Sigmoid colon (tissue), 7 donors: ENCODE results near the gene CDK11A. TPM values are rescaled to one million over a fixed set of nuclear protein-coding genes. Genes with fewer than 3 reads are reported as not detected.
"Not testable (repeated sequence)": the region's sequence is repeated elsewhere in the genome, so short reads cannot be mapped to it uniquely, and the experiment has no call there.

Source experiments
- DNase-seq: peaks from one replicate; pipeline ENCODE4 v3.0.0-alpha.2; 2019
- H3K27ac ChIP-seq, 4 donors: fragments of 200-600 bp; sonication (generic); one replicate each; pipeline ENCODE4 v1.5.1; 2016 to 2019; ENCODE audit warnings: mild to moderate bottlenecking in 1 of 4
- H3K27me3 ChIP-seq, 3 donors: fragments of 200-600 bp; sonication (generic); one replicate each; pipeline ENCODE4 v1.5.1; 2019; ENCODE audit warnings: mild to moderate bottlenecking in 1 of 3
- H3K36me3 ChIP-seq, 4 donors: fragments of 200-600 bp; sonication (generic); one replicate each; pipeline ENCODE4 v1.5.1; 2016 to 2019
- H3K4me1 ChIP-seq, 4 donors: fragments of 200-600 bp; sonication (generic); one replicate each; pipeline ENCODE4 v1.5.1; 2017 to 2019
- H3K4me3 ChIP-seq, 4 donors: fragments of 200-600 bp; sonication (generic); one replicate each; pipeline ENCODE4 v1.5.1; 2017 to 2019; ENCODE audit warnings: mild to moderate bottlenecking in 2 of 4, moderate library complexity in 1 of 4
- H3K9me3 ChIP-seq, 4 donors: fragments of 200-600 bp in 3 of 4; sonication (generic) in 3 of 4; one replicate each; pipeline versions ENCODE4 v1.5.1 to v1.6.1; 2013 to 2019
- CTCF ChIP-seq, 4 experiments: fragments of 450-650 bp in 3 of 4; fragments of 200-600 bp in 1 of 4; IDR thresholded peaks; one replicate each; pipeline ENCODE4 v1.5.1; 2016 to 2019; ENCODE audit warnings: antibody characterized with exemption in 4 of 4, mild to moderate bottlenecking in 3 of 4, moderate library complexity in 2 of 4
- POLR2AphosphoS5 ChIP-seq, 4 donors: sonication (generic); formaldehyde crosslinking; IDR thresholded peaks; one replicate each; pipeline ENCODE4 v1.6.1; 2017; ENCODE audit warnings: antibody characterized with exemption in 4 of 4
- WGBS, 2 donors: extraction: QIAGEN DNeasy Blood & Tissue Kit; methylation state at CpG; one replicate each; pipeline ENCODE4 v1.1.7; 2013; 5-methylcytosine and 5-hydroxymethylcytosine counted together
- intact Hi-C: fragments of 100-400 bp; cut with DNase I; formaldehyde crosslinking; loops from one replicate; pipeline ENCODE4 v1.15.1; 2023
- polyA plus RNA-seq, 3 donors: library from polyadenylated mRNA; stranded (reverse); fragments of 200-250 nt; gene quantifications; one replicate each; pipeline ENCODE4 v1.2.3, GENCODE V29; 2013
- total RNA-seq, 4 donors: library from RNA; depleted of rRNA; stranded (reverse); fragments of >200 nt; gene quantifications; one replicate each; pipeline ENCODE4 v1.1.0, GENCODE V29; 2016
- donor health status: healthy with polysubstance abuse.
- donor health status: Bipolar disorder and iron deficiency.
- donor health status: healthy.

CDK11A gene
- total and polyA plus RNA-seq, 7 donors, result 19.8 to 53.7 (median 33.5) TPM

DNA sequence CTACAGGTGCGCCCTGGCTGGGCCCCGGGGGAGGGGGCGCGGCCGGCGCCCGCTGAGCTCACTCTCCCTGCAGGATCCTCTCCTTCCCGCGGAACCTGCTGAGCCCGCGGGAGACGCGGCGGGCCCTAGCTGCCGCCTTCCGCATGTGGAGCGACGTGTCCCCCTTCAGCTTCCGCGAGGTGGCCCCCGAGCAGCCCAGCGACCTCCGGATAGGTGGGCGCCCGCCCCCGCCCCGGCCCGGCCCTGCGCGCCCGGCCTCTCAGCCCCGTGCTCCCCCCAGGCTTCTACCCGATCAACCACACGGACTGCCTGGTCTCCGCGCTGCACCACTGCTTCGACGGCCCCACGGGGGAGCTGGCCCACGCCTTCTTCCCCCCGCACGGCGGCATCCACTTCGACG lies 24.1 kb downstream of the CDK11A start:
- no CpG with 5 or more reads among the region's 45 CpGs for WGBS, 2 donors
- H3K27me3 ChIP-seq, H3K27ac ChIP-seq, H3K4me1 ChIP-seq, DNase-seq, intact Hi-C loops, H3K4me3 ChIP-seq, H3K9me3 ChIP-seq: not testable (repeated sequence)
- H3K36me3 ChIP-seq, result peaks cover 8 to 15% (median 9%) of the 10 kb centered on the region in 4 donors

DNA sequence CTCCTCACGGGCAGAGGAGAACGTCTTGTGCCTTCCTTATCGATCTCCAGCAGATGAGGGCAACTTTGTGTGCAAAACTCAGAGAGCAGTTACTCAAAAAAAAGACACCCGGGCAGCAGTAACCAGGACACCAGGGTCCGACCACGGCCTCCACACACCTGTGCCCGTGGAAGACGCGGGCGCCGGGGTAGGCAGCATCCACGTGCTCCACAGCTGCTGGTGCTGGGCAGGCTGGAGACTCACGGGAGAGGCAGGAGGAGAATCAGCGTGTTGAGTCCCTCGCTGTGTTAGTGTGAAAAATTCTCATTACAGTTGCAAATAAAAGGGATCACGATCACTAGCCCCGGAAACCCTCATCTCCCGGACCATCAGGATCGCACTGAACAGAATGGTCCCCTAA lies 25.1 kb downstream of the CDK11A start:
- DNase-seq, result peak; percentile 14

GRCh38 chr1:1697358-1698183 lies 26.6 kb downstream of the CDK11A start:
- peak; percentile 58 for DNase-seq
- intact Hi-C loops, H3K4me3 ChIP-seq, H3K36me3 ChIP-seq, H3K27ac ChIP-seq, H3K27me3 ChIP-seq, H3K9me3 ChIP-seq: not testable (repeated sequence)
- peaks cover 0 to 10% (median 1%) of the 10 kb centered on the region in 4 donors for H3K4me1 ChIP-seq
- WGBS, 2 donors, result 76 to 79% methylated on average over 21 of the region's 26 CpGs

More for the DNA sequence above, 25.1 kb downstream of the CDK11A start:
- H3K4me3 ChIP-seq, H3K27me3 ChIP-seq, H3K4me1 ChIP-seq, H3K9me3 ChIP-seq, H3K27ac ChIP-seq, intact Hi-C loops, H3K36me3 ChIP-seq: not testable (repeated sequence)
- 94 to 96% methylated on average over 15 of the region's 19 CpGs for WGBS, 2 donors

DNA sequence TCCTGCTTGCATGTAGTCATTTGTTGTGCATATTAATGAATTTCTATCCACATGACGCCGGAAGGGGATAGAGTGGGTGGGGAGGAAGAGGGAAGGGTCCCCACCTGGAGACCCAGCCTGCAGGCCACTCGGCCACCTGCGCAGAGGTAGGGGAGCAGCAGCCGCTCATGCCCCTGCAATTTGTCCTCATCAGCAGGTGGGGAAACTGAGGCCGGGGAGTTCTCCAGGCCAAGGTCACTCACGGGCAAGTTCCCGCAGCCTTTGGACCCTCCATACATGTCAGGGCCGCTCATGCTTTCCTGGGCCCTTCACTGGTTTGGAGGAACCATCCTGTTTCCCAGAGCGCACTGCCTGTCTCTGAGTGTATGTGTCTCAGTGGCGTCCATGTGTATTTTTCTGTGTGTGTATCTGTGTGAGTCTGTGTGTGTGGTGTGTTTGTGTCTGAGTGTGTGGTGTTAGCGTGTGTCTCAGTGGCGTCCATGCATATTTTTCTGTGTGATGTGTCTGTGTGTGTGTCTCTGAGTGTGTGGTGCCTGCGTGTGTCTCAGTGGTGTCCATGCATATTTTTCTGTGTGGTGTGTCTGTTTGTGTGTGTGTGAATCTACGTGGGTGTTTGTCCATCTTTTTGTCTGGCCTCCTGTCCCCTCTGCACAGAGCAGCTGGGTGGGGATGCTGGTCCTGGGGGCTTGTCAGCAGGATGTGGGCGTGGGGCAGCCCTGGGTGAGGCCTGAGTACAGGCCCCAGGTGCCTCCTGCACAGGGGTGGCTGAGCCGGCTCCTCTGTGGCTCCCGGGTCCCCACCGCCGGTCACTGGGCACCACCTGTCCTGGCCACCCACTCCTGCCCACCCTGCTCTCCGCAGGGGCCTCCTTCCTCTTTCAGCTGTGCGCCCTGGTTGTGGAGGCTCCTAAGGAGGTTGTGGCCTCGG lies 27.5 kb downstream of the CDK11A start:
- H3K27ac ChIP-seq, result not testable (repeated sequence)

DNA sequence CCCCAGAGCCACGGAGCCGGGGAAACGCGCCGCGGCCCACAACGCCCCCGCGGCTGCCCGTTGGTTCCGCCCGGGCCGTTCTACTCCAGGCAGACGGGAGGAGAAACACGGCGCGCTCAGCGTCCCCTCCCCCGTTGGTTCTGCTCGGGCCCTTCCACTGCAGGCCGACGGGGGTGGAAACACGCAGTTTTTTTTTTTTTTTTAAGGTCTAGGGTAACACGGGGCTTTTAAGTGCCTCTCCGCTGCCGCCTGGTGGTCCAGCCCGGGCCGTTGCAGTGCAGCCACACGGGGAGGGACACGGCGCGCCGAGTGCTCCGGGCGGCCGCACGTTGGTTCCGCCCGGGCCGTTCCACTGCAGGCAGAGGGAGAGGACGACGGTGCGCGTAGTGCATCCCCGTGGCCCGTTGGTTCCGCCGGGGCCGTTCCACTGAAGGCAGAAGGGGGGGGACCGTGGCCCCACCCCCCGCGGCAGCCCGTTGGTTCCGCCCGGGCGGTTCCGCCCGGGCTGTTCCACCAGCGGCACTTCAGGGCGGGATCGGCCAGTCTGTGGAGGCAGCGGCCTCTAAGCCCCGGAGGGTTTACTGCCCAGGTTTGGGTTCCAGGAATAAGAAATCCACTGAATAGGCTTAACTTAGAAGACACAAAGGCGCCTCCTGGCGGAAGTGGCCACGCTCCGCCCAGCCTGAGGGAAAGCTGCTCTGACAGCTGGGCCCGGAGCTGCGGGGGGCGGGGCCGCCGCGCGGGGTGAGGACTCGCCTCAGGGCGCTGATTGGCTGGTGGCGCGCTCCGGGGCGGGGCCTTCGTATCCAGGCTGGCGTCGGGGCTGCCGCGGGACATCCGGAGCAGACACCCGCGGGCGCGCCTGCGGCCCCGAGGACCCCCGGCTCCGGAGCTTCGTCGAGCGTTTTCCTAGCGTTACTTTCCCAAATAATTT lies 31.2 kb downstream of the CDK11A start, which contains the start of gene SLC35E2B:
TSS of gene SLC35E2B (minus strand) at position 82 of the 934 bp plus-strand sequence. CDS start 16,096 bp downstream, outside the sequence.
- H3K9me3 ChIP-seq, H3K36me3 ChIP-seq, H3K27me3 ChIP-seq: not testable (repeated sequence)
- WGBS, 2 donors, result 0 to 1% methylated on average over 37 to 60 of the region's 98 CpGs
- peak within 1 kb of the TSS; percentile 40 to 71 (median 62) for H3K4me3 ChIP-seq
- intact Hi-C loops, result loop anchor here (5.0 kb wide), 1 partner anchor 214 kb away; no protein-coding TSS in a partner anchor
- TF ChIP-seq POLR2AphosphoS5 (IDR thresholded peaks at IDR 0.05) (peak; percentile 37 to 72 (median 70)), CTCF (IDR thresholded peaks at IDR 0.05) (peak in 1 of 4 experiments; percentile 10)
- peak within 1 kb of the TSS; percentile 84 to 95 (median 90) for H3K27ac ChIP-seq
- peaks cover 0 to 14% (median 1%) of the 10 kb centered on the region in 4 donors for H3K4me1 ChIP-seq
- peak; percentile 96 for DNase-seq

More for the DNA sequence above, 27.5 kb downstream of the CDK11A start:
- 91 to 94% methylated on average over 19 to 21 of the region's 23 CpGs for WGBS, 2 donors
- H3K36me3 ChIP-seq, intact Hi-C loops, H3K4me3 ChIP-seq, H3K9me3 ChIP-seq, H3K27me3 ChIP-seq: not testable (repeated sequence)
- DNase-seq, result peak; percentile 35
- H3K4me1 ChIP-seq, result peaks cover 0 to 10% (median 1%) of the 10 kb centered on the region in 4 donors

GRCh38 chr1:1692324-1692713 lies 31.8 kb downstream of the CDK11A start:
- Histone ChIP-seq H3K27ac (peak overlapping the region; percentile 84 to 95 (median 90)), H3K4me3 (peak overlapping the region; percentile 40 to 71 (median 62)), H3K4me1 (peaks cover 0 to 14% (median 1%) of the 10 kb centered on the region in 4 donors)
- DNase-seq, result peak; percentile 71
- not testable (repeated sequence) for H3K9me3 ChIP-seq, H3K36me3 ChIP-seq, H3K27me3 ChIP-seq
- 0% methylated on average over 32 of the region's 45 CpGs for WGBS, 2 donors
- intact Hi-C loops, result loop anchor here (5.0 kb wide), 1 partner anchor 215 kb away; no protein-coding TSS in a partner anchor

GRCh38 chr1:1691443-1691842 lies 32.7 kb downstream of the CDK11A start:
- Histone ChIP-seq H3K4me1 (peaks cover 0 to 17% (median 7%) of the 10 kb centered on the region in 4 donors), H3K4me3 (peak overlapping the region in 2 of 4 donors; percentile 27 to 35), H3K27ac (peak overlapping the region in 2 of 4 donors; percentile 56 to 58)
- H3K27me3 ChIP-seq, H3K36me3 ChIP-seq, H3K9me3 ChIP-seq: not testable (repeated sequence)
- peak; percentile 8 for DNase-seq
- WGBS, 2 donors, result 1 to 6% methylated on average over 4 to 5 of the region's 16 CpGs
- intact Hi-C loops, result loop anchor here (5.0 kb wide), 1 partner anchor 216 kb away; no protein-coding TSS in a partner anchor

GRCh38 chr1:1689526-1689925 lies 34.6 kb downstream of the CDK11A start:
- peak; percentile 18 for DNase-seq
- not testable (repeated sequence) for H3K27ac ChIP-seq
- H3K4me1 ChIP-seq, result peaks cover 0 to 25% (median 12%) of the 10 kb centered on the region in 4 donors

More at GRCh38 chr1:1689526-1689925, 34.6 kb downstream of the CDK11A start:
- H3K36me3 ChIP-seq, H3K27me3 ChIP-seq, H3K9me3 ChIP-seq, H3K4me3 ChIP-seq, intact Hi-C loops: not testable (repeated sequence)
- 95 to 96% methylated on average over 5 to 7 of the region's 7 CpGs for WGBS, 2 donors
